Activated gamma-delta T cell treated with Interleukin-2 at 50 U/mL for 16 hours (primary cell): ENCODE measurements around the gene EPHA6.
"Not testable (repeated sequence)": the region's sequence is repeated elsewhere in the genome, so short reads cannot be mapped to it uniquely, and the experiment has no call there.

Experiments used
- DNase-seq: peaks from one replicate; pipeline ENCODE4 v3.0.0-alpha.2; 2020

EPHA6 gene

DNA sequence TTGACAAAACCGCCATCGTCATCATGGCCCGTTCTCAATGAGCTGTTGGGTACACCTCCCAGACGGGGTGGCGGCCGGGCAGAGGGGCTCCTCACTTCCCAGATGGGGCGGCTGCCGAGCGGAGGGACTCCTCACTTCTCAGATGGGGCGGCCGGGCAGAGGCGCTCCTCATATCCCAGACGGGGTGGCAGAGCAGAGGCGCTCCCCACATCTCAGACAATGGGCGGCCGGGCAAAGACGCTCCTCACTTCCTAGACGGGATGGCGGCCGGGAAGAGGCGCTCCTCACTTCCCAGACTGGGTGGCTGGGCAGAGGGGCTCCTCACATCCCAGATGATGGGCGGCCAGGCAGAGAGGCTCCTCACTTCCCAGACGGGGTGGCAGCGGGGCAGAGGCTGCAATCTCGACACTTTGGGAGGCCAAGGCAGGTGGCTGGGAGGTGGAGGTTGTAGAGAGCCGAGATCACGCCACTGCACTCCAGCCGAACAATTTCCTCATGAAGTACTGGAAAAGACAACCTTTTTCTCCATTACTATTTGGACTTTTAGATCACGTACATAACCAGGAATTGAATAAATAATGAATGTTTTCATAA is 666.4 kb downstream of the EPHA6 start:
- DNase-seq, result not testable (repeated sequence)

DNA sequence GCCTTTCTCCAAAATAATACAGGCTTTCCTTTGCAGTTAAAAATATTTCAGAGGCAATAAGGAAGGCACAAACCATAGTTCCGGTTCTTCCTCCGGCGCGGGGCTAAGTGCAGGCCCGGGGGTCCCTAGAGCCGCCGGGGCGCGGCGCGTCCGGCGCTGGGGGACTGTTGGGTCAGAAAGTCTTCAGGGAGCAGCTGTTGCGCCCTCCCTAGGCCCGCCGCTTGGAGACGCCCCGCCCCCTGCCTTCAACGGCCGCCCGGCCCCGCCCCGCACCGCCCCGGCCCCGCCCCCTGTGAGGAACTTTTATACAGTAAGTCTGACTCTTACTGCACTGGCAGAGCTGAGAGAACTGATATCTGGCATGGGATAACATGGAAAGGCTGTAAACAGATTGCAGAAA is 667.0 kb downstream of the EPHA6 start:
- DNase-seq, result no peak

DNA sequence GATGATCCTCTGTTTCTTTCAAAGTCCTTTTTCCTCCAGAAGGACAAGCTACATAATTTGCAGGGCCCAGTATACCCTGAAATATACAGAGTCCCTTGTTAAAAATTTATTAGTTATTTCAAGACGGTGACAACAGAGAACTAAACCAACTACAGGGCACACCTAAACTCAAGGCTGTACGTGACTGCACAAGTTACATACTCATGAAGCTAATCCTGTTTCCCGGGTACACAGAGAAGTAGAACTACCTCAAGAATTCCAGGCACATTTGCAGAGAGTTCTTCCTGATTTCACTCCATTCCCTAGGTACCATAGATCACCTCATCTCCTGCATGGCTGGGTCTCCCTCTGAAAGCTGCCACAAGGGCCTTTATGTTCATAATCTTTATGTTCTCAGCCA is 670.8 kb downstream of the EPHA6 start:
- DNase-seq, result no peak

DNA sequence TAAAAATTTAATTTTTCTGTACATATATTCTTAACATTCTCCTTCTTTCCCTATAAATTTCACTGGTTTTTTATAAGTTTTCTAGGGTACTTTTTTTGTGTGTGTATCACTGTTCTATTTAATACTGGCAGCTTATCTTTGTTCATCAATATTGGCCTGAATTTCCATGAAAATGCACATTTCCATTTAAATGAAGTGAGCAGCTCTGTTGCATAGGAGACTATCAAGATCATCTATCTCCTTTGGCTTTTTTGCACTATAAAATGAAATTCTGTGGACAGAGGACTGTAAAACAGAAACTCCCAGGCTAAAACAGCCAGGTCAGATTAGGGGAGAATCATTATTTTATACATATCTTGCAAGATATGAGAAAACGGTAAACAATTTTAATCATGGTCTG is 673.2 kb downstream of the EPHA6 start:
- DNase-seq, result no peak

DNA sequence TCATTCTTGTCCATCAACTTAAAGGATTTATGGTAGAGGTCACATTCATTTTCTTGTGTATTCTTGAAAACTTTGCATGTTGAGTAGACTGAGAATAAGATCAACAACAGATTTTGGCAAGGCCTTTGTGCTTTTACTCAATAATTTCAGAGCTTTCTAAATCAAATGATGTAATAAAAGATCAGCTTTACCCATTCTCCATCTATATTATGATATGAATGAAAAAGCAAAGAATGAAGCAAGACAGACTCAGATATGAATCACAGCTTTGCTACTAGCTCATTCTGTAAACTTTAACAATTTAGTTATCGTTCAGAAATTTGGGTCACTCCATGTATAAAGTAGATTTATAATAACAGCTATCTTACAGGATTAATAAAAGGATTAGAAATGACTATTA is 674.3 kb downstream of the EPHA6 start:
- DNase-seq, result no peak

DNA sequence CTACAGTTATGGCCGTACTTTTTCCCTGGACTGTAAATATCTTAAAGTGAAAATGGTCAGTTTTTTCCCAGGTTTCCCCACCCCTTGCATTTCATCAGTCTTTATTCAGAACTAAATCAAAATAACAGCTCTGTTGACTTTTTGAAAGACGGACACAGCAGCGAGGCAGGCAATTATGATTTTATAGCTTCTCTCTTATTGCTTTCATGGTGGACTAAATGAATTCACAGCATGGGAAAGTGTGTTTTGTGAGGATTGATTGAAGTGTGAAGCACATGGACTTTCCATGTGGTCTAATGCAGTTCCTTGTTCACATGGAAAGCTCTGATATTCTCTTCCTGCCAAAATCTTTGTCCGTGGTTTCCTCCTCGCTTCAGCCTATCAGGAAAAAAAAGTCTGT is 681.5 kb downstream of the EPHA6 start:
- no peak for DNase-seq

DNA sequence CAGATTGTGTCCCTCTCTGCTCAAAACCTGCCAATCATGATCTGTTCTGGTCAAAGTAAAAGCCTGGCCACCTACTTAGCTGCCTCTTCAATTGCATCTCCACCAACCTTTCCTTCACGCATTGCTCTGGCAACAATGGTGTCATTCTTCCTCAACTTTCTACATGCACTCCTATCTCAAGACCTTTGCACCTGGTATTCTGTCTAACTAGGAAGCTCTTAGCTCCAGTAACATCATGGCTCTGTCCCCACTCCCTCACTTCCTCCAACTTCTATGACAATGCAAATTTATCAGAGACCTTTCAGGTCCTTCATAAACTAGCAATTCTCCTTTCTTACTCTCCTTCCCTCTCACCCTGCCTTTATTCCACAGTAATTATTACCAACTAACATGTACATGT is 682.7 kb downstream of the EPHA6 start:
- no peak for DNase-seq

DNA sequence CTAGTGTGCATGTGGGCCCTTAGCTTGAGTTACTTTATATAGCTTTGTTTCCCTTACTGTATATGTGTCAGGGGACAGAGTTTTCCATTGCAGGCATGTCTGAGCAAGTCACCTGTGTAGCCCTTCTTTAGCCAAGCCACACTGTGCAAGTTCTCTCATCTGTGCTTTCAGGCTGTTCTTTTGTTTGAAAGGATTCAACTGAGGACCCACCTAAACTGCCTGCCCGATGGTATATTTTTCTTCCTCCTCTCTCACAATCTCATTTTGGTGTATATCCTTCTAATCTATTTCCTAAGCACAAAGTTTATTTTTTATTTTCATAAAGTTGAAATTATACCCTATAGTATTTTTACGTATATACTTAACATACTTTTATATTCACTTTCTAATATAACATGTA is 690.1 kb downstream of the EPHA6 start:
- DNase-seq, result no peak

DNA sequence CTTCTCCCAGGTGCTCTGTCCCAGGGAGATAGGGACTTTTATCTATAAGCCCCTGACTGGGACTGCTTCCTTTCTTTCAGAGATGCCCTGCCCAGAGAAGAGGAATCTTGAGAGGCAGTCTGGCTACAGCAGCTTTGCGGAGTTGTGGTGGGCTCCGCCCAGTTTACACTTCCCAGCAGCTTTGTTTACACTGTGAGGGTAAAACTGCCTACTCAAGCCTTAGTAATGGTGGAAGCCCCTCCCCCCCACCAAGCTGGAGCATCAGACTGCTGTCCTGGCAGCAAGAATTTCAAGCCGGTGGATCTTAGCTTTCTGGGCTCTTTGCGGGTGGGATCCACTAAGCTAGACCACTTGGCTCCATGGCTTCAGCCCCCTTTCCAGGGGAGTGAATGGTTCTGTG is 696.4 kb downstream of the EPHA6 start:
- no peak for DNase-seq

DNA sequence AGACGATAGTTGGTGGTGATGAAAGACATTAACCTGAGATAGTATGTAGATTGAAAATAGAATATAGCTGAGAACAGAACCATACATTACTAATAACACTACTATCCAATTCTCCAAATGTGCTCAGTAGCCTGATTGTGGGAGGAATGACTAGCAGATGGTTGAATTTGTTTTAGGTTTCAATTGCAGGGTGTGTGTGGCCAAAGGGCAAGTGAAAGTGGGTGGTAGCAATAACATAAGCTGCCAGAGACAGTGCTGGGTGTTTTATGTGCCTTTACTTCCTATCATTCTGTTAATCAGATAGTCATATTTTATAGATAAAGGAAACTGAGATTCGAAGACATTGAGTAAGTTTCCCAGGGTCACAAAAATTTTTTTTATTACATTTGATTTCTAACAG is 700.7 kb downstream of the EPHA6 start:
- no peak for DNase-seq

DNA sequence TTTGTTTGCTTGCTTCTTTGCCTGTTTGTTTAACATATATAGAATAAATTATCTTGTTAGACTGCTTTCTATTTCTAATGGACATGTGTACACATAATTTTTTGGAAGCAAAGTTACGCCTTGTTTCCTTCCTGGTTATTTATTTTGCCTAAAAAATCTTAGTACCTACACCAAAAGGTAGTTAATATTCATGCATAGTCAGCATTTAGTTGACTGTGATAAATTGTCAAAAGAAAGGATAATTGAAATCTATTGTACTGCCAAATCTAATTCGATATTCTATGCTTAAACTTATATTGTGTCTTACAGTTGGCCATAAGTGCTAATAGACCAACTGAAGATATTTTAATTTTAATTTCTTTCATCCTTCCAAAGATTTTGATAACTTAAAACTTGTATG is 716.3 kb downstream of the EPHA6 start:
- DNase-seq, result no peak

DNA sequence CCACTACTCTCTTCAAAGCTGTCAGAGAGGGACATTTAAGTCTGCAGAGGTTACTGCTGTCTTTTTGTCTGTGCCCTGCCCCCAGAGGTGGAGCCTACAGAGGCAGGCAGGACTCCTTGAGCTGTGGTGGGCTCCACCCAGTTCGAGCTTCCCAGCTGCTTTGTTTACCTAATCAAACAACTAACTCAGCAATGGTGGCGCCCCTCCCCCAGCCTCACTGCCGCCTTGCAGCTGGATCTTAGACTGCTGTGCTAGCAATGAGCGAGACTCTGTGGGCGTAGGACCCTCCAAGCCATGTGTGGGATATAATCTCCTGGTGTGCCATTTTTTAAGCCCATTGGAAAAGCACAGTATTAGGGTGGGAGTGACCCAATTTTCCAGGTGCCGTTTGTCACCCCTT is 733.2 kb downstream of the EPHA6 start:
- not testable (repeated sequence) for DNase-seq

DNA sequence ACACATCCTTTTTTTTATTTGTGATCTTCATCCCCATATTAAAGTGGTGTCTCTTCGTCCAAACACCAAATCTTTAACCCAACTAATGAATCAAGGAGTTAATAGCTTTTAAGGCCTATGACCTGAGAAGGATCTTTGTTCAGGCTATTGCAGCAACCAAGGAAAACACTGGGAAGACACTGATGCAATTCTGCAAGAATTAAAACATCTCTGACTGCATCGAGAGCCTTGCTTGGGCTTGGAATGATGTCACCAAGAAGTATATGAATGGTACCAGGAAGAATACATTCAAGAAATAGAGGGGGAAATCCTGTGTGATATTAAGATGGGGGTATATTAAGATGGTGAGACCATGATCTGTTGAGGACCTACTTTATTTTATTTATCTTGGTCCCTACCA is 736.0 kb downstream of the EPHA6 start:
- no peak for DNase-seq

DNA sequence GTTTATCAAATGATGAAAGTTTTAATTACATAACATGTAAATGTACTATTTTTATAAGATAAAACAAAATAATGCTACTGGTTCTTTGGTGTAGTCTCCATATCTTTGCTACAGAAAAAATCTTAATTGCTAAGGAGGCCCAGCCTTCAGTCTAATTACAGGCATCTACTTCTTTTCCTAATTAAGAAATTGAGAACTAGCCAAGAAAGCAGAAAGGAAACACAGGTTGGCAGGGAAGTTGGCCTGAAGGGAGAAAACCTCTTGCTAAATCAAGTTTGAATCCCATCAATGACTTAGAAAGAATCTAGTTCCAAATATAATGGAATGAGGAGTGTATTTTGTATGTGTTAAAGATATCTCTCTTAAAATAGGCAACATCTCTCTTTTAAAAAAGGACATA is 737.8 kb downstream of the EPHA6 start:
- DNase-seq, result no peak

DNA sequence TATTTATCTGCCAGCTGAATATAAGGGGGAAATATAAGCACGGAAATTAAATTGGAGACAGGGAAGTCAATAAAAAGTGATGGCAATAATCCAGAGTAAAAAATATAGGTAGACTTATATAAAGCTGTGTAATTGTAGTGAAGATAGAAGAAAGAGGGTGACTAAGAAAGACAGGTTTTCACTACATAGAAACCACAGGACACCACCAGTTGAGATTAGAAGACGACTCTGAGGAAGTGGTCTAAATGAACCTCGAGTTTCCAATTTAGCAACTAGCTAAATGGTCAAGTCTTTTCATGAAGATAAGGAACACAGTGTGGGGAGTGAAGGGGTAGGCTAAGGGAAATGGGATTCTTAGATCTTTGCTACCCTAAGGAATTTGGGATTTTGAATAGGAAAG is 761.3 kb downstream of the EPHA6 start:
- DNase-seq, result no peak

DNA sequence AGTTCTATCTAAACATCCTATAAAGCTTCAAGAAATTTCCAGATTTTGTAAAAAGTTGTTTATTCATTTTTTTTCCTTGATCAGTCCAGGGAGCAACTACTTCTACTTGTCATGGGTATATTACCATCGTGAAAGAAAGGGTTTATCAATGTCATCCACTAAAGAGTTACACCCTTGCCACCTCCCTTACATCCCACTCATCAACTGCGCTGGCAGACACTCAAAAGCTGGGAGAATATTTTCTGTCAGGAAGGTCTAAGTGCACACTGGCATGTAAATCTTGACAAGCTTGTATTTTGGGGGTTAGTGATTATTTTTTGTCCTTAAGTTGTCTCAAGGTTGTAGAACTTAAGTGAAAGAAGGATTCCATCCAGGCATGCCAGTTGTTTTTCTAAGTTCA is 761.8 kb downstream of the EPHA6 start:
- no peak for DNase-seq

DNA sequence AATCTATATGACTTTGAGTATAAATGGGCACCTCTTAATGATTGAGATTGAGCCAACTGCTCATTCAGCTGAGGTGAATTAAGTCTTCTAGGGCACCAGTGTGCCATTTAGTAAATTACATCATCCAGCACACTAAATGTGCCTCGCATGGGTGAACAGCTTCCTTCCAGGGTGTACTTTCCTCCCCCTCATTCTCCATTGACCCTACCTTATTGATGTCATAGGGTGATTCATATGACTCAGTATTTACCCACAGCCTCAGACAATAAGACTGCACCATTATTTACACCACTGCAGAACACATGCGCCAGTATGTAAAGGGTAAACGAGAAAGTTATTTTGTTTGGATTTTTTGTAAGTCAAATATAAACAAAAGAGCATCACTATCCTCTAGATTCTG is 765.0 kb downstream of the EPHA6 start:
- DNase-seq, result no peak

DNA sequence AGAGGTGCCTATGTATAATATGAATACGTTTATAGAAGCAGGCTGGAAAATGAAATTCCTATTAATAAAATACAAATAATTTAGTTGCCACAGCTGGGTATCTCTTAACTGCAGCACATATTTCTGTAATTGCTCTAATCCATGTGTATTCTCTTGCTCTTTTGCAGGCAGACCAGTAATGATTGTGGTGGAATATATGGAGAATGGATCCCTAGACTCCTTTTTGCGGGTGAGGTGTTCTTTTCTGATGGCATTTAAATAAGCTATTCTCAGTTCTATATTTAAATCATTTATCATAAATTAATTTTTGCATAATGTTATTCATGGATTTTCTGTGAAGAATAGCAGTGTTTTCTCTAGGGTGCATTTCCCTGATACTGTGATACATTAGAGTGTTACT is 796.2 kb downstream of the EPHA6 start:
- DNase-seq, result no peak

DNA sequence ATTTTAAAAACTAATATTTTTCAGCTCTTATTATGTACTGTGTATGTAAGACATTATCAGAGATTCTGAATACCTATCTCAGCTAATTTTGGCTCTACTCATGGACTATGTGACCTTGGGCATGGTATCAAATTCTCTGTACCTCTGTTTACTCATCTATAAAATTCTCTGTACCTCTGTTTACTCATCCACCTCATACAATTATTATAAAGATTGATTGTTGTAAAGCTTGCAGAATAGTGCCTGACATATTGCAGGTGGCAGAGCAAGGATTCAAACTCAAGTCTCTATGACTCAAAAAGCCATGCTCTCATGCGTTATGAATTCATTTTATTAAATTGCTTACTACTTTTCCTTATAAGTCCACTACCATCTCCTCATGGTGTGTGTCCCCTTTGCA is 798.2 kb downstream of the EPHA6 start:
- DNase-seq, result no peak

DNA sequence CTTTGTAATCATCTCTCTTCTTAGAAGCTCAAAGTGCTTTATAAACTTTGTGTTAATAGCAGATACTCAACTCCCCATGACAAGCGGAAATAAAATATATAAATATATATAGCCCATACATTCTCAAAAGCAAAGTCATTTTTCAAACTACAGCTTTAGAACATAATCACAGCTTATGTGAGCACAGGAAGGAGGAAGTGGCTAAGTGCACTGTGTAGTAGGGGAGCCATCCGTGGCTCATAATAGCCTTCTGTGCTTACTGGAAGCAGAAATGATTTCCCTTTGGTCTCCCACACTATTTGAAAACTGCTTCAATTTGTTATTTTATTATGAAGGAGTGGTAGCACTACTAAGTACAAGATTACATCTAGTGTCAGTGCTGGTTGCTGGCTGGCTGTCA is 798.7 kb downstream of the EPHA6 start:
- no peak for DNase-seq

DNA sequence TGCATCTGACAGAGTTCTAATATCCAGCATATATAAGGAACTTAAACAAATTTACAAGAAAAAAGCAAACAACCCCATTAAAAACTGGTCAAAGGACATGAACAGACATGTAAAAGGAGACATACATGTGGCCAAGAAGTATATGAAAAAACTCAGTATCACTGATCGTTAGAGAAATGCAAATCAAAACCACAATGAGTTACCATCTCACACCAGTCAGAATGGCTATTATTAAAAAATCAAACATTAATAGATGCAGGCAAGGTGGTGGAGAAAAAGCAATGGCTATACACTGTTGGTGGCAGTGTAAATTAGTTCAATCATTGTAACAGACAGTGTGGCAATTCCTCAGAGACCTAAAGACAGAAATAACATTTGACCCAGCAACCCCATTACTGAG is 806.1 kb downstream of the EPHA6 start:
- DNase-seq, result not testable (repeated sequence)

DNA sequence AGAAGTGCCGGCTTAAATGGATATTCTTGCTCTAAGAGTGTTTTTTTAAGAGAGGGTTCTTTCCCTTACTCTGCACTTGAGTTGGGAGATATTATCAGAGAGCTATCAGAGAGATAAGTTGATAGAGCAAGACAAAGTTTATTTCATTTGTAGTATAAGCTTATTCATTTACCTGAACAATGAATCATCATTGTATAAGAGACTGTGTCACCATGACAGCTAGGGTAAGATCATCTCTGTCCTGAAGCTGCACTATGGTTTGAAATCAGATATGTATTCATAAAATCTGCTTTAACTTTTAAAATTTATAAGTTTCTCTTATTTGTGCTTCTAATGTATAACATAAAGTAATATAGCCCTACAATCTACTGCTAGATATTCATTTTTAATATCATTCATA is 822.1 kb downstream of the EPHA6 start:
- DNase-seq, result no peak

DNA sequence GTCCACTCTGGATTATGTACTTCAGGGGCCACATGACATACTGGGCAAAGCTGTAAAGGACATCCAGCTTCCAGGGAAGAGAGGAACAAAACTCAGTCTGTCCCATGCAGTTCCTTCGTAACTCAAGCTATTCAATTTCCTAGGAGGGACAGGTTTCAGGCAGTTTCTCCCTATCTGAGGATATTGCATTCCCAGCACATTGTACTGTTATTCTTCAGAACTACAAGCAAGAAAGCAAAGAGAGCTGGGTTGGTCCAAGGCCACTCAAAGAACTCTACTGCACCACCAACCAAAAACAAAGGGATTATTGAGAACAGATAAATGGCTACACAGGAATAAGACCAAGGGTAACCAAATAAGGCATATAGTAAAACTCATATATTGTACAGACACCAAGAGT is 832.5 kb downstream of the EPHA6 start:
- DNase-seq, result no peak

DNA sequence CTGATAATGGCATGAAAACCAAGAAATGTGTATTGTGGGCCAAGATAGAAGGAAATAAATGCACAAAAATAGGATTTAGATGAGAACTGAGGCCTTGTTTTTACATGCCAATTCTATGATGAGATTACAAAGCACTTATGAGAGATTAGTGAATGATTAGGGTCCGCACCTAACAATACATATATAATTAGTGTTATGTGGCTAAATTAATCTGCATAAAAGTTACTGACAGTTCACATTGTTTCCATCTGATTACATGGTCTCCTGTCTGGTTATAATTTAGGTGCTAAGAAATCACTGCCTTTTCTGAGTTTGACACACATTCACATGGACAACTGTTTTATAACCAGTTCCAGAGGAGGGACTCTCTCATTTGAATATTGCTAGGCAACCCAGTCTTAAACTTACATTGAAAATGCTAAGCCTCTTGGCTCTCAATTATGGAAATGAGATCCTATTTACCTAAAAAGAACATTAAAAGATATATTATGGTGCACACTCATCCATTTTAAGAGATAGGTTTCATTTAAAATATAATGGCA is 833.1 kb downstream of the EPHA6 start:
- no peak for DNase-seq

DNA sequence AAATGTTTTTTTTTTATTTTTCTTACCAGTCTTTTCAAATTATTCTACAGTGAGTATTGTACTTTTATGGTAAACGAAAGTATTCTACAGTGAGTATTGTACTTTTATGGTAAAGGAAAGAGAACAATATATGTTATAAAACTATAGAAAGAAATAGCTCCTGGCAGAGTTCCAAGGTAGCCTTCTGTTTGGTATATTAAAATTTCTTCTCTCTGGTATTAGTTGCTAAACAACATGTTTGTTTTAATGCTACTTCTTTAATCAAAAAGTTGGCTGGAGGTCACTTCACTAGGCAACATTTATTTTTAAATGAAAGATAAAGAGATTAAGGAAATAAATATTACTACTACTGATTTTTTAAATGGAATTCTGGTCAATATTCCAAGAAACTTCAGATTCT is 841.6 kb downstream of the EPHA6 start:
- no peak for DNase-seq

DNA sequence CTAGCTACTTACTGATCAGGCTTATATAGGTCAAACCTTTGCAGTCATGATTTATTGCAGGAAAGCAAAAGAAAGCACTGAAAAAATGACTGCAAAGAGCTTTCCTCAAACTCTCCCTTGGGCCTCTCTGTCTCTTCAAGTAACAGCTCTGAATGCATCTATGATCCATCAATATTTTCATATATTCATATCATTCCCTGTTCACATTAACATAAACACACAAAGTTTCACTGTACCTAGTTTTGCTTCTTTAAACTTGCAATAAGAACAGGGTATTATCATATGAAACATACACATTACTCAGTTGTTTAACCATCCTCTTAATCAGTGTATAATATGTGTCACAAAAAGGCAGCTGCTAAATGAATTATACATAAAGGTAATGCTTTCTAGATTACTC is 842.2 kb downstream of the EPHA6 start:
- no peak for DNase-seq
